ENCODE measurements around the gene DRD3. TPM values are rescaled to one million over a fixed set of nuclear protein-coding genes. Genes with fewer than 3 reads are reported as not detected.

Gene DRD3
- total and polyA plus RNA-seq, 2 donors (not counting 3 experiments of a cell fraction or from before 2014, with no cell fraction given) = not detected

- no peaks in the 10 kb centered on the region for H3K79me2 ChIP-seq (ENCODE audit: control insufficient read depth, insufficient read depth, low read length)
- POLR2A ChIA-PET = no interaction called here
- H4K20me1 ChIP-seq (replicated peaks; ENCODE audit: control insufficient read depth, extremely low read depth, insufficient read depth, low read length) = no peaks in the 10 kb centered on the region
- H2AFZ ChIP-seq (ENCODE audit: low read depth, low read length) = no peak overlapping the region
- FAIRE-seq = no peak
- BruUV-seq (replicated peaks) = no TSS peak
- H3K9me1 ChIP-seq (replicated peaks; ENCODE audit: control insufficient read depth, extremely low read depth, insufficient read depth, low read length) = no peaks in the 10 kb centered on the region
- no peak overlapping the region for H3K4me3 ChIP-seq (replicated peaks in 1 of 3; ENCODE audit: insufficient read depth in 1 of 3, low read depth in 1 of 3, low read length in 3 of 3)
- dilution Hi-C loops (cut with MboI; ENCODE audit: extremely low pct_ligation_motif_present, low sequenced_read_pairs) = no loop called here
- no peaks in the 10 kb centered on the region for H3K9me3 ChIP-seq (replicated peaks; ENCODE audit: control insufficient read depth, insufficient read depth, low read length)
- H3K4me1 ChIP-seq (ENCODE audit: control insufficient read depth, extremely low read depth, insufficient read depth, low read length) = peaks cover 7% of the 10 kb centered on the region
- TF ChIP-seq MAX (IDR thresholded peaks at IDR 0.05; ENCODE audit: insufficient read depth, insufficient read length) (no peak), EZH2 (IDR thresholded peaks at IDR 0.05; ENCODE audit: borderline replicate concordance, low read depth, low read length, severe bottlenecking) (no peak), POLR2AphosphoS5 (IDR thresholded peaks at IDR 0.05; ENCODE audit: insufficient read depth, low read depth, low read length) (no peak), GATA2 (IDR thresholded peaks at IDR 0.05; ENCODE audit: insufficient read depth, insufficient read length, low read depth, low read length) (no peak), POLR2A (IDR thresholded peaks at IDR 0.05; ENCODE audit: low read depth, low read length) (no peak), JUN (IDR thresholded peaks at IDR 0.05; ENCODE audit: borderline replicate concordance, insufficient read depth, insufficient read length, low read depth) (no peak), FOS (IDR thresholded peaks at IDR 0.05; ENCODE audit: borderline replicate concordance, insufficient read depth, low read length) (no peak), CTCF (IDR thresholded peaks at IDR 0.05; ENCODE audit: extremely low read depth in 1 of 2, insufficient read depth in 1 of 2, low read depth in 1 of 2, low read length in 2 of 2) (no peak), MYC (IDR thresholded peaks at IDR 0.05; ENCODE audit: low read depth, low read length) (no peak)
- H3K4me2 ChIP-seq (ENCODE audit: insufficient read depth, low read length) = no peak overlapping the region
- H3K27me3 ChIP-seq (ENCODE audit: control insufficient read depth in 2 of 2, insufficient read depth in 2 of 2, low read length in 2 of 2) = no peaks in the 10 kb centered on the region
- H3K36me3 ChIP-seq (ENCODE audit: control insufficient read depth in 2 of 2, extremely low read depth in 1 of 2, insufficient read depth in 2 of 2, low read length in 2 of 2) = no peaks in the 10 kb centered on the region
- DNase-seq (ENCODE audit: low read depth, low spot score) = no peak
- intact Hi-C loops (cut with micrococcal nuclease) = no loop called here
- CTCF ChIA-PET = interaction anchor here (1.1 kb wide), 1 partner anchor 41 kb away, joined by 3 read pairs; no protein-coding TSS in a partner anchor
- H3K27ac ChIP-seq (ENCODE audit: insufficient read depth, low read depth, low read length) = no peak overlapping the region
- H3K9ac ChIP-seq (replicated peaks; ENCODE audit: extremely low read depth, insufficient read depth, low read length) = no peak overlapping the region
These were observed 64.1 kb downstream of the DRD3 start for GRCh38 chr3:114114719-114115118.
